Measurements from ENCODE around the gene TARS3. TPM values are rescaled to one million over a fixed set of nuclear protein-coding genes. Genes with fewer than 3 reads are reported as not detected.

TARS3 gene
- total and polyA plus RNA-seq, 2 donors (not counting 3 experiments of a cell fraction or from before 2014, with no cell fraction given): 0.91 to 8.2 TPM

- FAIRE-seq: no peak
- Histone ChIP-seq H3K9me1 (replicated peaks; ENCODE audit: control insufficient read depth, extremely low read depth, insufficient read depth, low read length) (no peaks in the 10 kb centered on the region), H3K9ac (replicated peaks; ENCODE audit: extremely low read depth, insufficient read depth, low read length) (no peak overlapping the region)
Measured at GRCh38 chr15:101621961-101622360, 102.3 kb downstream of the TARS3 start.

DNA sequence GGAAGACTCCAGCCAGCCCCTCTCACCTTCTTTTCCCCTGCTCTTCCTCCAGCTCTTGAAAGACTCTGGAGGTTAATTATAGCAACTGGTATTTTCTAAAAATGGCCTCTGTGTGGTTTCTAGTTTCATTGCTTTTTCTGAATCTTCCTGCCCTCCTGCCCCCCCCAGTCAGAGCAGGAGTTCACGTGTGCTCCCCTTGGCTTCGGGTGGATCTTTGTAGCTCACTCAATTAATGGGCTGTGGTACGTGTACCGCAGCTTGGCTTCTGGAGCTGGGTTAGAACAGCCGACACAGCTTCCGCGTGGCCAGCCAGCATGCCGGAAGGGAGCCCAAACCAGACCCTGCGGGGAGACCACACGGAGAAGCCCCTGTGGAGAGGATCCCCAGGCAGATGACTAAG is 103.6 kb downstream of the TARS3 start:
- BruUV-seq (replicated peaks): no TSS peak
- CTCF ChIA-PET: interaction anchor here (0.9 to 1.1 kb wide), 2 partner anchors 12 to 331 kb away, joined by 3 read pairs; no protein-coding TSS in a partner anchor
- Histone ChIP-seq H3K9me1 (replicated peaks; ENCODE audit: control insufficient read depth, extremely low read depth, insufficient read depth, low read length) (no peaks in the 10 kb centered on the region), H3K79me2 (ENCODE audit: control insufficient read depth, insufficient read depth, low read length) (no peaks in the 10 kb centered on the region), H3K36me3 (ENCODE audit: control insufficient read depth in 2 of 2, extremely low read depth in 1 of 2, insufficient read depth in 2 of 2, low read length in 2 of 2) (no peaks in the 10 kb centered on the region), H4K20me1 (replicated peaks; ENCODE audit: control insufficient read depth, extremely low read depth, insufficient read depth, low read length) (no peaks in the 10 kb centered on the region), H3K4me2 (ENCODE audit: insufficient read depth, low read length) (no peak overlapping the region), H3K9me3 (replicated peaks; ENCODE audit: control insufficient read depth, insufficient read depth, low read length) (no peaks in the 10 kb centered on the region), H3K9ac (replicated peaks; ENCODE audit: extremely low read depth, insufficient read depth, low read length) (no peak overlapping the region), H3K4me3 (replicated peaks in 1 of 3; ENCODE audit: insufficient read depth in 1 of 3, low read depth in 1 of 3, low read length in 3 of 3) (no peak overlapping the region), H3K27ac (ENCODE audit: insufficient read depth, low read depth, low read length) (no peak overlapping the region), H2AFZ (ENCODE audit: low read depth, low read length) (no peak overlapping the region), H3K27me3 (ENCODE audit: control insufficient read depth in 2 of 2, insufficient read depth in 2 of 2, low read length in 2 of 2) (no peaks in the 10 kb centered on the region), H3K4me1 (ENCODE audit: control insufficient read depth, extremely low read depth, insufficient read depth, low read length) (no peaks in the 10 kb centered on the region)
- dilution Hi-C loops (cut with MboI; ENCODE audit: extremely low pct_ligation_motif_present, low sequenced_read_pairs) (no loop called here), intact Hi-C loops (cut with micrococcal nuclease) (no loop called here)
- TF ChIP-seq POLR2A (IDR thresholded peaks at IDR 0.05; ENCODE audit: low read depth, low read length): no peak
- no peak for TF ChIP-seq MYC (IDR thresholded peaks at IDR 0.05; ENCODE audit: low read depth, low read length)
- TF ChIP-seq MAX (IDR thresholded peaks at IDR 0.05; ENCODE audit: insufficient read depth, insufficient read length): no peak
- no peak for TF ChIP-seq JUN (IDR thresholded peaks at IDR 0.05; ENCODE audit: borderline replicate concordance, insufficient read depth, insufficient read length, low read depth)
- TF ChIP-seq, protein P1, sequence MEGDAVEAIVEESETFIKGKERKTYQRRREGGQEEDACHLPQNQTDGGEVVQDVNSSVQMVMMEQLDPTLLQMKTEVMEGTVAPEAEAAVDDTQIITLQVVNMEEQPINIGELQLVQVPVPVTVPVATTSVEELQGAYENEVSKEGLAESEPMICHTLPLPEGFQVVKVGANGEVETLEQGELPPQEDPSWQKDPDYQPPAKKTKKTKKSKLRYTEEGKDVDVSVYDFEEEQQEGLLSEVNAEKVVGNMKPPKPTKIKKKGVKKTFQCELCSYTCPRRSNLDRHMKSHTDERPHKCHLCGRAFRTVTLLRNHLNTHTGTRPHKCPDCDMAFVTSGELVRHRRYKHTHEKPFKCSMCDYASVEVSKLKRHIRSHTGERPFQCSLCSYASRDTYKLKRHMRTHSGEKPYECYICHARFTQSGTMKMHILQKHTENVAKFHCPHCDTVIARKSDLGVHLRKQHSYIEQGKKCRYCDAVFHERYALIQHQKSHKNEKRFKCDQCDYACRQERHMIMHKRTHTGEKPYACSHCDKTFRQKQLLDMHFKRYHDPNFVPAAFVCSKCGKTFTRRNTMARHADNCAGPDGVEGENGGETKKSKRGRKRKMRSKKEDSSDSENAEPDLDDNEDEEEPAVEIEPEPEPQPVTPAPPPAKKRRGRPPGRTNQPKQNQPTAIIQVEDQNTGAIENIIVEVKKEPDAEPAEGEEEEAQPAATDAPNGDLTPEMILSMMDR (IDR thresholded peaks at IDR 0.05; ENCODE audit: extremely low read depth in 1 of 2, insufficient read depth in 1 of 2, low read depth in 1 of 2, low read length in 2 of 2): no peak
- no peak for TF ChIP-seq EZH2 (IDR thresholded peaks at IDR 0.05; ENCODE audit: borderline replicate concordance, low read depth, low read length, severe bottlenecking)
- TF ChIP-seq POLR2AphosphoS5 (IDR thresholded peaks at IDR 0.05; ENCODE audit: insufficient read depth, low read depth, low read length): no peak
- TF ChIP-seq FOS (IDR thresholded peaks at IDR 0.05; ENCODE audit: borderline replicate concordance, insufficient read depth, low read length): no peak
- TF ChIP-seq GATA2 (IDR thresholded peaks at IDR 0.05; ENCODE audit: insufficient read depth, insufficient read length, low read depth, low read length): no peak
- DNase-seq (ENCODE audit: low read depth, low spot score) (no peak), FAIRE-seq (no peak)
- POLR2A ChIA-PET: no interaction called here

More at GRCh38 chr15:101621961-101622360, 102.3 kb downstream of the TARS3 start:
- no peaks in the 10 kb centered on the region for H3K36me3 ChIP-seq (ENCODE audit: control insufficient read depth in 2 of 2, extremely low read depth in 1 of 2, insufficient read depth in 2 of 2, low read length in 2 of 2)
- BruUV-seq (replicated peaks): no TSS peak
- no peak overlapping the region for H3K4me3 ChIP-seq (replicated peaks in 1 of 3; ENCODE audit: insufficient read depth in 1 of 3, low read depth in 1 of 3, low read length in 3 of 3)
- H3K4me2 ChIP-seq (ENCODE audit: insufficient read depth, low read length): no peak overlapping the region
- dilution Hi-C loops (cut with MboI; ENCODE audit: extremely low pct_ligation_motif_present, low sequenced_read_pairs): no loop called here
- H3K9me3 ChIP-seq (replicated peaks; ENCODE audit: control insufficient read depth, insufficient read depth, low read length): no peaks in the 10 kb centered on the region
- CTCF ChIA-PET: interaction anchor here (1.6 kb wide), 1 partner anchor 20 kb away, joined by 4 read pairs; no protein-coding TSS in a partner anchor
- no peaks in the 10 kb centered on the region for H3K79me2 ChIP-seq (ENCODE audit: control insufficient read depth, insufficient read depth, low read length)
- H3K27ac ChIP-seq (ENCODE audit: insufficient read depth, low read depth, low read length): no peak overlapping the region
- no peaks in the 10 kb centered on the region for H3K4me1 ChIP-seq (ENCODE audit: control insufficient read depth, extremely low read depth, insufficient read depth, low read length)
- no peaks in the 10 kb centered on the region for H3K27me3 ChIP-seq (ENCODE audit: control insufficient read depth in 2 of 2, insufficient read depth in 2 of 2, low read length in 2 of 2)
- intact Hi-C loops (cut with micrococcal nuclease): no loop called here
- no peak overlapping the region for H2AFZ ChIP-seq (ENCODE audit: low read depth, low read length)
- POLR2A ChIA-PET: no interaction called here
- TF ChIP-seq POLR2AphosphoS5 (IDR thresholded peaks at IDR 0.05; ENCODE audit: insufficient read depth, low read depth, low read length): no peak
- H4K20me1 ChIP-seq (replicated peaks; ENCODE audit: control insufficient read depth, extremely low read depth, insufficient read depth, low read length): no peaks in the 10 kb centered on the region
- no peak for DNase-seq (ENCODE audit: low read depth, low spot score)
